HepG2 (cell line): ENCODE data around the gene COMMD7. TPM values are rescaled to one million over a fixed set of nuclear protein-coding genes. Genes with fewer than 3 reads are reported as not detected.
A peak's percentile ranks its signal among the peaks of the same experiment; 100 is the strongest.

Experiments used
- ARID2 ChIP-seq: sonication (generic); formaldehyde crosslinking; IDR thresholded peaks from 2 replicates; pipeline ENCODE4 v1.8.1; 2022; ENCODE audit warnings: mild to moderate bottlenecking, missing genetic modification reagents, borderline replicate concordance
- HMGA1 ChIP-seq: sonication (generic); formaldehyde crosslinking; conservative IDR thresholded peaks from 2 replicates; pipeline ENCODE4 v1.4.0; 2020; ENCODE audit warnings: missing genetic modification reagents
- LCORL ChIP-seq, 2 experiments: fragments of 450-650 bp in 1 of 2; sonication (generic) in 1 of 2; formaldehyde crosslinking in 1 of 2; IDR thresholded peaks; 2 replicates each; pipeline versions ENCODE4 v1.5.0 to v1.6.1; 2017 to 2020; ENCODE audit warnings: antibody characterized with exemption in 1 of 2, missing genetic modification reagents in 1 of 2
- PTBP1 ChIP-seq: fragments of 200-400 bp; formaldehyde crosslinking; IDR thresholded peaks from 2 replicates; pipeline ENCODE4 v1.6.1; 2018; ENCODE audit warnings: low read length, low read depth; ENCODE audit not compliant: poor library complexity, severe bottlenecking
- USF2 ChIP-seq, 2 experiments: sonication (generic) in 1 of 2; formaldehyde crosslinking in 1 of 2; IDR thresholded peaks; 2 replicates each; pipeline versions ENCODE4 v1.5.1 to v1.6.1; 2011 to 2020; ENCODE audit warnings: borderline replicate concordance in 1 of 2, low read depth in 1 of 2, low read length in 1 of 2, mild to moderate bottlenecking in 1 of 2, missing genetic modification reagents in 1 of 2, moderate library complexity in 1 of 2
- ZBTB7B ChIP-seq: sonication (generic); formaldehyde crosslinking; IDR thresholded peaks from 2 replicates; pipeline ENCODE4 v1.4.0; 2020; ENCODE audit warnings: missing genetic modification reagents
- ZFX ChIP-seq: sonication (generic); formaldehyde crosslinking; IDR thresholded peaks from 2 replicates; pipeline ENCODE4 v1.4.0; 2020; ENCODE audit warnings: mild to moderate bottlenecking, low read depth, missing genetic modification reagents, moderate library complexity
- ZNF224 ChIP-seq: sonication (generic); formaldehyde crosslinking; IDR thresholded peaks from 2 replicates; pipeline ENCODE4 v1.5.0; 2020; ENCODE audit warnings: mild to moderate bottlenecking, missing genetic modification reagents
- ZNF235 ChIP-seq: sonication (generic); formaldehyde crosslinking; IDR thresholded peaks from 2 replicates; pipeline ENCODE4 v1.8.1; 2023; ENCODE audit warnings: mild to moderate bottlenecking, missing genetic modification reagents, borderline replicate concordance
- polyA plus RNA-seq, 8 experiments: library from polyadenylated mRNA; depleted of rRNA in 3 of 8; stranded (reverse) in 7 of 8; unstranded in 1 of 8; fragments of >200 nt; fragmentation: Illumina TruSeq in 4 of 8; extraction: Trizol in 4 of 8; gene quantifications; 2 replicates each; pipeline versions ENCODE4 v1.2.1 to v1.2.3, GENCODE V29; 2011 to 2016; ENCODE audit warnings: low read depth in 4 of 8, missing spikeins in 1 of 8, mixed read lengths in 1 of 8; ENCODE audit not compliant: insufficient read depth in 1 of 8
- total RNA-seq, 5 experiments: library from RNA; depleted of rRNA; stranded (reverse); fragments of >200 nt; fragmentation: Illumina TruSeq; extraction: Trizol; gene quantifications; 2 replicates each; pipeline ENCODE4 v1.2.3, GENCODE V29; 2016; ENCODE audit warnings: low read depth in 1 of 5
- TF ChIP-seq, protein P1 (sequence below): sonication (generic); formaldehyde crosslinking; IDR thresholded peaks from 2 replicates; pipeline ENCODE4 v1.5.1; 2020; ENCODE audit warnings: mild to moderate bottlenecking, missing genetic modification reagents, borderline replicate concordance
- TF ChIP-seq, protein P2 (sequence below): sonication (generic); formaldehyde crosslinking; IDR thresholded peaks from 2 replicates; pipeline ENCODE4 v1.4.0; 2020; ENCODE audit warnings: missing genetic modification reagents, borderline replicate concordance
- TF ChIP-seq, protein P3 (sequence below): sonication (generic); formaldehyde crosslinking; conservative IDR thresholded peaks from 2 replicates; pipeline ENCODE4 v1.8.0; 2022; ENCODE audit warnings: low read depth, missing genetic modification reagents
- TF ChIP-seq, protein P4 (sequence below): sonication (generic); formaldehyde crosslinking; IDR thresholded peaks from 2 replicates; pipeline ENCODE4 v1.9.0; 2022; ENCODE audit warnings: missing genetic modification reagents, mild to moderate bottlenecking, borderline replicate concordance

The COMMD7 gene
- total and polyA plus RNA-seq, 2 of the 13 experiments (the other 11 are each of a cell fraction or from before 2014, with no cell fraction given): 42.1 to 53.3 TPM

DNA sequence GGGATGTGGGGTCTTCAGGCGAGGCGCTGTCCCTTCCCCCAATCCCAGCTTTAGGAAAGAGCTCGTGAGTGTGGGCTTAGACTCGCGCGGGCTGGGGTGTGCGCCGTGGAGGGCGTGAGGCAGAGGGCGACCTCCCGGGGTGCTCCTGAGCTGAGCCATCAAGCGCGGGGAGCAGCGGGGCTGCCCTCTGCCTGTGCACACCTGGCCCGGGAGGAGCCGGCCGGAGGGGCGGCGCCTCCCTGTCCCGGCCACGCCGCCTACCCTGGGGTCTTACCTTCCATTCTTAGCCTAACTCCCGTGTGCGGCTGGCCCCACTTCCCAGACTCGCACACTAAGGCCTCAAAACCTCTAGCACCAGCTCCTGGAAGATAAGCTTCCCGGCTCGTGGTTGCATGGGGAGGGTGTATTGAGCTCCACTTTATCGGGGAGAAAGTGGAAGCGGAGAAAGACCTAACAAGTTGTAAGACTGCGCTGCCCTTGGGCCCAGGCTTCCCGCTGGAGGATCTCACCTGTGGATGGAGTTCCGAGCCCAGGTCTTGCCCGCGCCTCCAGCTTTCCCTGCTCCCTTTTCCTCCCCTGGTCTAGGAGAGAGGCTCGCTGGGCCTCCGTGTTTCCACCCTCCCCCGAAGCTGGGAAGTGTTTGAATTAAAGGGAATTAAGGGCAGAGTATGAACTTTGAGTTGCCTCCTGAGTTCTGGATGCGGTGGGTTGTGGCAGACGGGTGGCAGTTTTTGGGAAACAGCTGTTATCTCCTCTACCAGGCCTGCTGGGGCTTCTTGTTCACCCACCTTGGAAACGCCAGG is 20.1 kb upstream of the COMMD7 start (continued):
- no peak for TF ChIP-seq USF2 (IDR thresholded peaks at IDR 0.05; ENCODE audit: low read depth, low read length)
- TF ChIP-seq USF2 (CRISPR knock-in tag; IDR thresholded peaks at IDR 0.05; ENCODE audit: borderline replicate concordance): no peak; the same call in 1 of the 2 replicates
- no peak for TF ChIP-seq LCORL (IDR thresholded peaks at IDR 0.05)
- peak; percentile 67 for TF ChIP-seq LCORL (CRISPR knock-in tag; IDR thresholded peaks at IDR 0.05)
- TF ChIP-seq, protein P1, sequence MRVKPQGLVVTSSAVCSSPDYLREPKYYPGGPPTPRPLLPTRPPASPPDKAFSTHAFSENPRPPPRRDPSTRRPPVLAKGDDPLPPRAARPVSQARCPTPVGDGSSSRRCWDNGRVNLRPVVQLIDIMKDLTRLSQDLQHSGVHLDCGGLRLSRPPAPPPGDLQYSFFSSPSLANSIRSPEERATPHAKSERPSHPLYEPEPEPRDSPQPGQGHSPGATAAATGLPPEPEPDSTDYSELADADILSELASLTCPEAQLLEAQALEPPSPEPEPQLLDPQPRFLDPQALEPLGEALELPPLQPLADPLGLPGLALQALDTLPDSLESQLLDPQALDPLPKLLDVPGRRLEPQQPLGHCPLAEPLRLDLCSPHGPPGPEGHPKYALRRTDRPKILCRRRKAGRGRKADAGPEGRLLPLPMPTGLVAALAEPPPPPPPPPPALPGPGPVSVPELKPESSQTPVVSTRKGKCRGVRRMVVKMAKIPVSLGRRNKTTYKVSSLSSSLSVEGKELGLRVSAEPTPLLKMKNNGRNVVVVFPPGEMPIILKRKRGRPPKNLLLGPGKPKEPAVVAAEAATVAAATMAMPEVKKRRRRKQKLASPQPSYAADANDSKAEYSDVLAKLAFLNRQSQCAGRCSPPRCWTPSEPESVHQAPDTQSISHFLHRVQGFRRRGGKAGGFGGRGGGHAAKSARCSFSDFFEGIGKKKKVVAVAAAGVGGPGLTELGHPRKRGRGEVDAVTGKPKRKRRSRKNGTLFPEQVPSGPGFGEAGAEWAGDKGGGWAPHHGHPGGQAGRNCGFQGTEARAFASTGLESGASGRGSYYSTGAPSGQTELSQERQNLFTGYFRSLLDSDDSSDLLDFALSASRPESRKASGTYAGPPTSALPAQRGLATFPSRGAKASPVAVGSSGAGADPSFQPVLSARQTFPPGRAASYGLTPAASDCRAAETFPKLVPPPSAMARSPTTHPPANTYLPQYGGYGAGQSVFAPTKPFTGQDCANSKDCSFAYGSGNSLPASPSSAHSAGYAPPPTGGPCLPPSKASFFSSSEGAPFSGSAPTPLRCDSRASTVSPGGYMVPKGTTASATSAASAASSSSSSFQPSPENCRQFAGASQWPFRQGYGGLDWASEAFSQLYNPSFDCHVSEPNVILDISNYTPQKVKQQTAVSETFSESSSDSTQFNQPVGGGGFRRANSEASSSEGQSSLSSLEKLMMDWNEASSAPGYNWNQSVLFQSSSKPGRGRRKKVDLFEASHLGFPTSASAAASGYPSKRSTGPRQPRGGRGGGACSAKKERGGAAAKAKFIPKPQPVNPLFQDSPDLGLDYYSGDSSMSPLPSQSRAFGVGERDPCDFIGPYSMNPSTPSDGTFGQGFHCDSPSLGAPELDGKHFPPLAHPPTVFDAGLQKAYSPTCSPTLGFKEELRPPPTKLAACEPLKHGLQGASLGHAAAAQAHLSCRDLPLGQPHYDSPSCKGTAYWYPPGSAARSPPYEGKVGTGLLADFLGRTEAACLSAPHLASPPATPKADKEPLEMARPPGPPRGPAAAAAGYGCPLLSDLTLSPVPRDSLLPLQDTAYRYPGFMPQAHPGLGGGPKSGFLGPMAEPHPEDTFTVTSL (CRISPR knock-in tag): peak; percentile 20; the same call in 1 of the 2 replicates
- TF ChIP-seq HMGA1 (CRISPR knock-in tag): no peak
- TF ChIP-seq PTBP1: no peak
- TF ChIP-seq, protein P2, sequence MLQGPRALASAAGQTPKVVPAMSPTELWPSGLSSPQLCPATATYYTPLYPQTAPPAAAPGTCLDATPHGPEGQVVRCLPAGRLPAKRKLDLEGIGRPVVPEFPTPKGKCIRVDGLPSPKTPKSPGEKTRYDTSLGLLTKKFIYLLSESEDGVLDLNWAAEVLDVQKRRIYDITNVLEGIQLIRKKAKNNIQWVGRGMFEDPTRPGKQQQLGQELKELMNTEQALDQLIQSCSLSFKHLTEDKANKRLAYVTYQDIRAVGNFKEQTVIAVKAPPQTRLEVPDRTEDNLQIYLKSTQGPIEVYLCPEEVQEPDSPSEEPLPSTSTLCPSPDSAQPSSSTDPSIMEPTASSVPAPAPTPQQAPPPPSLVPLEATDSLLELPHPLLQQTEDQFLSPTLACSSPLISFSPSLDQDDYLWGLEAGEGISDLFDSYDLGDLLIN (CRISPR knock-in tag): no peak
- TF ChIP-seq ZNF235 (CRISPR knock-in tag): 0 out of 2 replicates have a peak, but pooled peaks have one; percentile 3
- TF ChIP-seq, protein P3, sequence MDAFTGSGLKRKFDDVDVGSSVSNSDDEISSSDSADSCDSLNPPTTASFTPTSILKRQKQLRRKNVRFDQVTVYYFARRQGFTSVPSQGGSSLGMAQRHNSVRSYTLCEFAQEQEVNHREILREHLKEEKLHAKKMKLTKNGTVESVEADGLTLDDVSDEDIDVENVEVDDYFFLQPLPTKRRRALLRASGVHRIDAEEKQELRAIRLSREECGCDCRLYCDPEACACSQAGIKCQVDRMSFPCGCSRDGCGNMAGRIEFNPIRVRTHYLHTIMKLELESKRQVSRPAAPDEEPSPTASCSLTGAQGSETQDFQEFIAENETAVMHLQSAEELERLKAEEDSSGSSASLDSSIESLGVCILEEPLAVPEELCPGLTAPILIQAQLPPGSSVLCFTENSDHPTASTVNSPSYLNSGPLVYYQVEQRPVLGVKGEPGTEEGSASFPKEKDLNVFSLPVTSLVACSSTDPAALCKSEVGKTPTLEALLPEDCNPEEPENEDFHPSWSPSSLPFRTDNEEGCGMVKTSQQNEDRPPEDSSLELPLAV: no peak
- TF ChIP-seq ZBTB7B: peak; percentile 46
- peak; percentile 97 for TF ChIP-seq ARID2
- peak; percentile 90; the same call in 1 of the 2 replicates for TF ChIP-seq ZNF224
- TF ChIP-seq, protein P4, sequence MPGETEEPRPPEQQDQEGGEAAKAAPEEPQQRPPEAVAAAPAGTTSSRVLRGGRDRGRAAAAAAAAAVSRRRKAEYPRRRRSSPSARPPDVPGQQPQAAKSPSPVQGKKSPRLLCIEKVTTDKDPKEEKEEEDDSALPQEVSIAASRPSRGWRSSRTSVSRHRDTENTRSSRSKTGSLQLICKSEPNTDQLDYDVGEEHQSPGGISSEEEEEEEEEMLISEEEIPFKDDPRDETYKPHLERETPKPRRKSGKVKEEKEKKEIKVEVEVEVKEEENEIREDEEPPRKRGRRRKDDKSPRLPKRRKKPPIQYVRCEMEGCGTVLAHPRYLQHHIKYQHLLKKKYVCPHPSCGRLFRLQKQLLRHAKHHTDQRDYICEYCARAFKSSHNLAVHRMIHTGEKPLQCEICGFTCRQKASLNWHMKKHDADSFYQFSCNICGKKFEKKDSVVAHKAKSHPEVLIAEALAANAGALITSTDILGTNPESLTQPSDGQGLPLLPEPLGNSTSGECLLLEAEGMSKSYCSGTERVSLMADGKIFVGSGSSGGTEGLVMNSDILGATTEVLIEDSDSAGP: peak; percentile 66
- TF ChIP-seq ZFX (CRISPR knock-in tag): peak; percentile 66; the same call in 1 of the 2 replicates
